Glomerular endothelial cell (primary cell): ENCODE measurements around the gene HCAR1. TPM values are rescaled to one million over a fixed set of nuclear protein-coding genes. Genes with fewer than 3 reads are reported as not detected.
"Not testable (repeated sequence)": the region's sequence is repeated elsewhere in the genome, so short reads cannot be mapped to it uniquely, and the experiment has no call there.

Experiments used
- DNase-seq: peaks from one replicate; pipeline ENCODE4 v3.0.0-alpha.2; 2011; ENCODE audit warnings: low read depth, low spot score; ENCODE audit errors: extremely low read depth
- total RNA-seq: library from RNA; depleted of rRNA; stranded (reverse); fragments of >200 nt; gene quantifications from 2 replicates; pipeline ENCODE4 v1.2.3, GENCODE V29; 2015

Gene HCAR1
- total RNA-seq = 0.15 and 0.18 TPM in 2 replicates

- DNase-seq = no peak
Measured at GRCh38 chr12:122730215-122731014, at the start of gene HCAR1. Gene HCAR1, minus strand, starts transcription at chr12:122730844. Its CDS starts 505 bp downstream, at chr12:122730339.

- DNase-seq = no peak
Measured at GRCh38 chr12:122757568-122757967, 26.9 kb upstream of the HCAR1 start.

- no peak for DNase-seq
Measured at GRCh38 chr12:122754790-122755189, 24.1 kb upstream of the HCAR1 start.

GRCh38 chr12:122753319-122753650, 22.6 kb upstream of the HCAR1 start:
- DNase-seq = no peak

GRCh38 chr12:122752464-122753318, 22.0 kb upstream of the HCAR1 start, which contains the start of gene DENR:
Gene DENR, plus strand, starts transcription at chr12:122752824. Its CDS starts 878 bp downstream, at chr12:122753702.
- DNase-seq = peak; percentile 76

- DNase-seq = not testable (repeated sequence)
Measured at GRCh38 chr12:122750781-122751515, 20.3 kb upstream of the HCAR1 start.

GRCh38 chr12:122749569-122750332, 19.1 kb upstream of the HCAR1 start:
- DNase-seq = no peak

GRCh38 chr12:122747224-122748135, 16.8 kb upstream of the HCAR1 start:
- DNase-seq = no peak

GRCh38 chr12:122743895-122744525, 13.4 kb upstream of the HCAR1 start:
- DNase-seq = no peak

- no peak for DNase-seq
Measured at GRCh38 chr12:122740351-122740750, 9.7 kb upstream of the HCAR1 start.

GRCh38 chr12:122738571-122738970, 7.9 kb upstream of the HCAR1 start:
- DNase-seq = no peak

GRCh38 chr12:122732611-122733010, 2.0 kb upstream of the HCAR1 start:
- DNase-seq = no peak

- no peak for DNase-seq
Measured at GRCh38 chr12:122732170-122732569, 1.5 kb upstream of the HCAR1 start.

GRCh38 chr12:122729583-122730214, 945 bp downstream of the HCAR1 start:
- no peak for DNase-seq

GRCh38 chr12:122726080-122726558, 4.5 kb downstream of the HCAR1 start:
- DNase-seq = peak; percentile 44

- no peak for DNase-seq
Measured at GRCh38 chr12:122725452-122726079, 5.1 kb downstream of the HCAR1 start.

- no peak for DNase-seq
Measured at GRCh38 chr12:122724641-122725243, 5.9 kb downstream of the HCAR1 start.
